Cardiac muscle cell (in vitro differentiated cells and primary cell): ENCODE measurements around the gene KCNJ13. TPM values are rescaled to one million over a fixed set of nuclear protein-coding genes. Genes with fewer than 3 reads are reported as not detected.
A peak's percentile ranks its signal among the peaks of the same experiment; 100 is the strongest.

ENCODE experiments used
- DNase-seq, 2 donors: peaks; one replicate each; pipeline versions ENCODE4 v3.0.0 to v3.0.0-alpha.2; 2010 to 2017; ENCODE audit warnings: low read depth in 1 of 2, low spot score in 1 of 2
- H3K27ac ChIP-seq: fragments of 200-600 bp; sonication (generic); 2 replicates; pipeline ENCODE4 v1.5.1; 2016
- H3K27me3 ChIP-seq: fragments of 200-600 bp; sonication (generic); 2 replicates; pipeline ENCODE4 v1.6.0; 2016; ENCODE audit warnings: control low read depth
- H3K36me3 ChIP-seq: fragments of 200-600 bp; sonication (generic); 2 replicates; pipeline ENCODE4 v1.5.1; 2016; ENCODE audit warnings: control low read depth
- H3K4me1 ChIP-seq: fragments of 200-600 bp; sonication (generic); 2 replicates; pipeline ENCODE4 v1.8.1; 2017; ENCODE audit warnings: low read depth, mild to moderate bottlenecking, mixed run types
- H3K4me3 ChIP-seq: fragments of 200-600 bp; sonication (generic); 2 replicates; pipeline ENCODE4 v1.5.1; 2016; ENCODE audit warnings: mild to moderate bottlenecking
- H3K9me3 ChIP-seq: fragments of 200-600 bp; sonication (generic); 2 replicates; pipeline ENCODE4 v1.5.1; 2017; ENCODE audit warnings: low read depth, mild to moderate bottlenecking, control low read depth
- polyA plus RNA-seq: library from polyadenylated mRNA; unstranded; fragments of >200 nt; fragmentation: Nextera tagmentation; extraction: Ambion mirVana; gene quantifications from 2 replicates; pipeline ENCODE4 v1.2.1, GENCODE V29; 2016
- total RNA-seq: library from RNA; depleted of rRNA; stranded (reverse); fragments of >200 nt; gene quantifications from 2 replicates; pipeline ENCODE4 v1.2.3, GENCODE V29; 2016
- TF ChIP-seq, protein P1 (sequence below): IDR thresholded peaks from 2 replicates; pipeline ENCODE4 v1.5.1; 2012; ENCODE audit warnings: low read depth, mild to moderate bottlenecking, low read length

Gene KCNJ13
- total and polyA plus RNA-seq, 2 experiments from 2014 or later: 1.3 TPM; not detected in 1

DNA sequence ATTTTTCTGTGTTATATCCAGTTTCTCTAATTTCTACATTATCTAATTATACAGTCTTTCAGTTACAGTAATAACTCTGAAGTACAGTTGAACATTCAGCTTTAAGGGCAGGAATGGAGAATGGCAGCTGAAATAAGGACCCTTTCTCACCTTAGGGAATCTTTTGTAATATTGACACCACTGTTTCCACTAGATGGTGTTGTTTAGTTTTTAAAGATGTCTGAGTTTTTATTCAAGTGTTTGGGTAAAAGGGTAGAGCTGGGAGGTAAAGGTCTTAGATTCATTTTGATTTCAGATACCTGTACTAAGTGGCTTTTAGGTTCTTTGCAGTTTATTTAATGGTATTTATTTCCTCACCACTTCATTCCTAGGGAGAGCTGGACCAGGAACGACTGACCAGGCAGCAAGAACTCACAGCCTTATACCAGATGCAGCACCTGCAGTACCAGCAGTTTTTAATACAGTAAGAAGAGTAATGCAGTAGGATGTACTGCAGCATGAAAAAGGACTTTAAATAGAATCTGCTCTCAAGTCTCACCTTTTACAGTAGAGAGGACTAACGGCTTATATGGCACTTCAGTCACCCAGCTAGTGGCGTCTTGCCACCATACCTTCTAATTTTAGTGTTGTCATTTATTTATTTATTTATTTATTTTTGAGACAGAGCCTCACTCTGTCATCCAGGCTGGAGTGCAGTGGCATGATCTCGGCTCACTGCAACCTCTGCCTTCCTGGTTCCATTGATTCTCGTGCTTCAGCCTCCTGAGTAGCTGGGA lies 33.2 kb upstream of the KCNJ13 start:
- Histone ChIP-seq H3K36me3 (peaks cover 58% of the 10 kb centered on the region), H3K27ac (no peak overlapping the region), H3K9me3 (no peaks in the 10 kb centered on the region), H3K27me3 (no peaks in the 10 kb centered on the region), H3K4me1 (no peaks in the 10 kb centered on the region), H3K4me3 (no peak overlapping the region)
- DNase-seq: no peak
- TF ChIP-seq, protein P1, sequence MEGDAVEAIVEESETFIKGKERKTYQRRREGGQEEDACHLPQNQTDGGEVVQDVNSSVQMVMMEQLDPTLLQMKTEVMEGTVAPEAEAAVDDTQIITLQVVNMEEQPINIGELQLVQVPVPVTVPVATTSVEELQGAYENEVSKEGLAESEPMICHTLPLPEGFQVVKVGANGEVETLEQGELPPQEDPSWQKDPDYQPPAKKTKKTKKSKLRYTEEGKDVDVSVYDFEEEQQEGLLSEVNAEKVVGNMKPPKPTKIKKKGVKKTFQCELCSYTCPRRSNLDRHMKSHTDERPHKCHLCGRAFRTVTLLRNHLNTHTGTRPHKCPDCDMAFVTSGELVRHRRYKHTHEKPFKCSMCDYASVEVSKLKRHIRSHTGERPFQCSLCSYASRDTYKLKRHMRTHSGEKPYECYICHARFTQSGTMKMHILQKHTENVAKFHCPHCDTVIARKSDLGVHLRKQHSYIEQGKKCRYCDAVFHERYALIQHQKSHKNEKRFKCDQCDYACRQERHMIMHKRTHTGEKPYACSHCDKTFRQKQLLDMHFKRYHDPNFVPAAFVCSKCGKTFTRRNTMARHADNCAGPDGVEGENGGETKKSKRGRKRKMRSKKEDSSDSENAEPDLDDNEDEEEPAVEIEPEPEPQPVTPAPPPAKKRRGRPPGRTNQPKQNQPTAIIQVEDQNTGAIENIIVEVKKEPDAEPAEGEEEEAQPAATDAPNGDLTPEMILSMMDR: no peak

DNA sequence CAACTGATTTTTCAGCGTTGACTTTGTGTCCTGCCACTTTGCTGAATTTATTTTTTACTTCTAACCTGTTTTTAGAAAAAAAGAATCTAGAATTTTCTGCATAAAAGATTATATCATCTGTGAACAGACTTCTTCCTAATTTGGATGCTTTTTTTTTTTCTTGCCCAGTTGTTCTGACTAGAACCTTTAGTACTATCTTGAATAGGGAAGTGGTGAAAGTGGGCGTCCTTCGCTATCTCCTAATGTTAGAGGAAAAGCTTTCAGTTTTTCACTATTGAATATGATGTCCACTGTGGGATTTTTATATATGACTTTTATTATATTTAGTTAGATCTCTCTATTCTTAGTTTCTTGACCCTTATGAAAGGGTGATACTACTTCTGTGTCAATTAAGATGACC lies 25.7 kb upstream of the KCNJ13 start:
- Histone ChIP-seq H3K4me3 (no peak overlapping the region), H3K36me3 (peaks cover 23% of the 10 kb centered on the region), H3K9me3 (no peaks in the 10 kb centered on the region), H3K27me3 (no peaks in the 10 kb centered on the region), H3K27ac (no peak overlapping the region), H3K4me1 (no peaks in the 10 kb centered on the region)
- no peak for DNase-seq
- TF ChIP-seq, protein P1: no peak

DNA sequence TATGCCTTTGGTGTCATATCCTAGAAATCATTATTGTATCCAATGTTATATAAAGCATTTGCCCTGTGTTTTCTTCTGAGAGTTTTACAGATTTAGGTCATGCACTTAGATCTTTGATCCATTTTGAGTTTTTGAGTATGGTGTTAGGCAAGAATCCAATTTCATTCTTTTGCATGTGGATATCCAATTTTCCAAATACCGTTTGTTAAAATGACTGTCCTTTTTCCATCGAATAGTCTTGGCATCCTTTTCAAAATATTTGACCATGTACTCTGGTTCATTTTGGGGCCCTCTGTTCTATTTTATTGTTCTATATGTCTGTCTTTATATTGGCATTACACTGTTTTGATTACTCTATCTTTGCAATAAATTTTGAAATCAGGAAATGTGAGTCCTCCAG lies 23.8 kb upstream of the KCNJ13 start:
- Histone ChIP-seq H3K9me3 (no peaks in the 10 kb centered on the region), H3K27ac (no peak overlapping the region), H3K4me3 (no peak overlapping the region), H3K36me3 (peaks cover 30% of the 10 kb centered on the region), H3K4me1 (no peaks in the 10 kb centered on the region), H3K27me3 (no peaks in the 10 kb centered on the region)
- TF ChIP-seq, protein P1: no peak
- no peak for DNase-seq

DNA sequence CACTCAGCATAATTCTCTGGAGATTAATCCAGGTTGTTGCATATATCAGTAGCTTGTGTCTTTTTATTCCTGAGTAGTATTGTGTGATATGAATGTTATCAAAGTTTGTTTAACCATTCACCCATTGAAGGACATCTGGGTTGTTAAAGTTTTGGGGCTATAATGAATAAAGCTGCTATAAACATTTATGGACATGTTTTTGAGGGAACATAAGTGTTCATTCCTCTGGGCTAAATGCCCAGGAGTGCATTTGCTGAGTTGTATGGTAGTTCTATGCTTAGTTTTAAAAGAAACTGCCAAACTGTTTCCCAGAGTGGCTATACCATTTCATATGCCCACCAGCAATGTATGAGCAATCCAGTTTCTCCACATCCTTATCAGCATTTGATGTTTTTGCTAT lies 21.8 kb upstream of the KCNJ13 start:
- Histone ChIP-seq H3K27ac (no peak overlapping the region), H3K4me3 (no peak overlapping the region), H3K36me3 (peaks cover 42% of the 10 kb centered on the region), H3K9me3 (no peaks in the 10 kb centered on the region), H3K27me3 (no peaks in the 10 kb centered on the region), H3K4me1 (no peaks in the 10 kb centered on the region)
- no peak for DNase-seq
- TF ChIP-seq, protein P1: no peak

DNA sequence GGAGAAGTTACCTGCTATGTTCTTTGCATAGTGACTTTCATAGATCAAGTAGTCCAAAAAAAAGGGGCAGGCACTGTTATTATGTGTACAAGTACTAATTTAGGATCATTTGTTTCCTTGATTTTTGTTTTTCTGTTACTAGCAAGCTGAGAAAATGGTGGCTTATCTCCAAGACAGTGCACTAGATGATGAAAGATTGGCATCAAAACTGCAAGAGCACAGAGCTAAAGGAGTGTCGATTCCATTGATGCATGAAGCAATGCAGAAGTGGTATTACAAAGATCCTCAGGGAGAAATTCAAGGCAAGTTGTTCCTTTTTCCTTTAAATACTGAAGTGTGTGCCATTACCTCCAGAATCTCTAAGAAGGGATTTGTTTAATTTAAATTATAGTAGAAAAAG lies 19.6 kb upstream of the KCNJ13 start:
- no peak overlapping the region for H3K4me3 ChIP-seq
- H3K4me1 ChIP-seq: no peaks in the 10 kb centered on the region
- no peak overlapping the region for H3K27ac ChIP-seq
- H3K9me3 ChIP-seq: no peaks in the 10 kb centered on the region
- no peaks in the 10 kb centered on the region for H3K27me3 ChIP-seq
- peaks cover 56% of the 10 kb centered on the region for H3K36me3 ChIP-seq
- peak in 1 of 2 donors; percentile 27 for DNase-seq
- TF ChIP-seq, protein P1: no peak
